HG02884 (cell line): ENCODE results near the gene LSM12.

Experiments
- ATAC-seq: cut with Tn5 transposase; IDR thresholded peaks from one replicate; pipeline ENCODE4 v1.9.1; 2021; ENCODE audit warnings: mild to moderate bottlenecking, moderate library complexity; ENCODE audit not compliant: unreplicated experiment

Gene LSM12

DNA sequence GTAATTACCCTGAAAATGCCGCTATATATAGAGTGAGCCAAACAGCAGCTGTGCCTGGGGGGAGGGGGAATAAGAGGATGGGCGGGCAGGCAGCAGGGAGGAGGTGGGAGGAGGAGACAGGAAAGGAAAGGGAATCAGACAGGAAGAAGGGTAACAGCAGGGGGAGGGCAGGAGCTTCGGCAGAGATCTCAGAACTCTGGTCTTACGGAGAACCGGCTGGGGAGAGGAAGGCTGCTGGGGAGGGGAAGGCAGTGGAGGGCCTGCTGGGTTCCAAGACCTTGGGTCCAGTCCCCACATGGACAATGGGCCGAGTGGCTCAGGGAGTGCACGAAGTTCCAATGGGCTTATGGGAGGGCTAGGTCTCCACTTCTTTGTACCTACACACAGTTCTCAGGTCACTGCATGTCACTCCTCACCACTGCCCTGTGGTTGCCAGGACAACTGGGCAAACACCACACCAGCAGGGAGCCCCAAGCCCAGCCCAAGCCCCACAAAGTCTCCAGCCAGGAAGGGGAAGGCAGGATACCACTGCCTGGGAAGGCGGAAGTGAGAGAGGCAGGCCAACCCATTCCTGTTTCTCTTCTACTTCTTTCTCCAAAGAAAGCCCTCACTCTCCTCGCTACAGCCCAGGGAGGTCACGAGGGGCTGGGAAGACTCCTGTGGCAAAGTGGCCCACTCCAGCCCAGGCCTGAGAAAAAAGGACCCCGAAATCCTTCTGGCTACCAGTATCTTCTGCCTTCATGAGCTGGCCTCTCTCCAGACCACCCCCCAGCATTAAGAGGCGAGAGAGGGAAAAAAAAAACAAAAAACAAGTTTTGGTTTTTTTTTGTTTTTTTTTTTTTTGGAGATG, 29.4 kb upstream of the LSM12 start:
- ATAC-seq = no peak

DNA sequence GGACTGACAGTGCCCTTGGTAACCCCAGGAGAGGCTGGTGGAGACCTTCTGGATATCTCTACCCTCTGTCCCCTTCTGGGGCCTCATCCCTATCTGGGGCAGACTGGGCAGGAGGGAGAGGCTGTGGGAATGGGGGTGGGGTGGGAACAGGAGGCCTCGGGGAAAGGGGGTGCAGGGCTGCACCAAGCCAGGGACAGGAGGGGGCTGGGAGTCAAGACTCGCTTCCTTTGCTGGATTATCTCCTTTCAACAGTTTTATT, 28.8 kb upstream of the LSM12 start:
- no peak for ATAC-seq

DNA sequence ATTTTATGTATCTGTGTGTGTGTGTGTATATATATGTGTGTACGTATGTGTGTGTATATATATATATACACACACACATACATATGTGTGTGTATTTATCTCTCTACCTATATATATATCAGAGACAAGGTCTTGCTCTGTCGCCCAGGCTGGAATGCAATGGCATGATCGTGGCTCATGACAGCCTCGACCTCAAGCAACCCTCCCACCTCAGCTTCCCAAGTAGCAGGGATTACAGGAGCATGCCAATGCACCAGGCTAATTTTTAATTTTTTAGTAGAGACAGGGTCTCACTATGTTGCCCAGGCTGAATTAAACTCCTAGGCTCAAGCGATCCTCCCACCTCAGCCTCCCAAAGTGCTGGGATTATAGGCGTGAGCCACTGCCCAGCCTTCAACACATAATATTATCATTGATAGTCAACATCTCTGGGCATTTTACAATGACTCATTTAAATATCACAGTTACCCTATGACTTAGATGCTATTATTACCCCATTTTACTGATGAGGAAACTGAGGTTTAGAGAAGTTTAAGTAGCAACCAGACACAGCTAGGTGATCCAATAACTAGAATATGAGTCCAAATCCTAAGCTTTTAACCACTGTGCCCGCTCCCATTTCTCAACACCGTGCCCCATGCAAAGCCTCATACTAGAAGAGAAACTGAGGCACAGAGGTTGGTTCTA, 28.4 kb upstream of the LSM12 start:
- no peak for ATAC-seq

DNA sequence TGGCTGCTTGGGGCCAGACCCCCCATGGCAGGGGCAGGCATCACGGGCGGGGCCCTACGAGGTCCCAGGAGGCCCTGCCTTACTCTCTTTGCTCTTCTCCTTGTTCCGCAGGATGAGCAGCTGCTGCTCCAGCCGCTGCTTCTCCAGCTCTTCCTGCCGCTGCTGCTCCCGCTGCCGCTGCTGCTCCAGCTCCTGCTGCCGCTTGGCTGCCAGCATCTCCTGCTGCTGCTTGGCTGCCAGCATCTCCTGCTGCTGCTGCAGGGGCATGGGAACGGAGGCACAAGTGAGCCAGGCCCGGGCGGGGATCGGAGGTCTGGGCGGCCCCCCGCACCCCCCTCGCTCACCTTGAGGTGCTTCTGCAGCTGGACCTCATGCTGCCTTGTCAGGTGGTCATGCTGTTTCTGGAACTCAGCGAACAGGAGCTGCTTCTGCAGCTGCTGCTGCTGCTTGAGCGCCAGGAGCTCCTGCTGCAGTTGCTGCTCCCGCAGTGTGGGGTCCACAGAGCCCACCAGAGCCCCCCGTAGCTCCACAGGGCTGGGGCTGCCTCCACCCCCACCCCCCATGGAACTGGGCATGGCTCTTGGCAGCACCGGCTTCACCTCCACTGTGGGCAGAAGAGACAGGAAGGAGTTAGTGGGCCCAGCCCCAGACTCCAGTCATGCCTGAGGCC, 26.9 kb upstream of the LSM12 start:
- ATAC-seq = no peak

GRCh38 chr17:44092051-44092450, 25.6 kb upstream of the LSM12 start:
- ATAC-seq = no peak

- no peak for ATAC-seq
Observed at GRCh38 chr17:44091200-44091997, 24.9 kb upstream of the LSM12 start.

GRCh38 chr17:44088254-44088653, 21.8 kb upstream of the LSM12 start:
- no peak for ATAC-seq

- no peak for ATAC-seq
Observed at GRCh38 chr17:44087319-44087718, 20.8 kb upstream of the LSM12 start.

GRCh38 chr17:44086364-44087311, 20.2 kb upstream of the LSM12 start:
- ATAC-seq = no peak

DNA sequence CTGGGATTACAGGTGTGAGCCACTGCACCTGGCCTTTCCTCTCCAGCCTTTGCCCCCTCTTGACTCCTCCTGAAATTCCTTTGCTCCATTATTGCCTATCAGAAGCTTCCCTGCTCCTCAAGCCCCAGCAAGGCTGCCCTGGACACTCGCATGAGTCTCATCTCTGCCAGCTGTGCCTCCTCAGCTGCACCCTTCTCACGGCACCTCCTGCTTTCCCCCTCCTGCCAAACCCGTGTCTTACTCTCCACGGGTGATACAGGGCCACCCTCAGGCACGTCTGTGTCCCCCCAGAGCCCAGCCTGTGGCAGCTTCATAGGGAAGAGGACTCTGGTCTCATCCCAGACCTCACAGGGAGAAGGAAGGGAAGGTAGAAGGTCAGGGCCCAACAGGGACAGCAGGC, 19.4 kb upstream of the LSM12 start:
- no peak for ATAC-seq

DNA sequence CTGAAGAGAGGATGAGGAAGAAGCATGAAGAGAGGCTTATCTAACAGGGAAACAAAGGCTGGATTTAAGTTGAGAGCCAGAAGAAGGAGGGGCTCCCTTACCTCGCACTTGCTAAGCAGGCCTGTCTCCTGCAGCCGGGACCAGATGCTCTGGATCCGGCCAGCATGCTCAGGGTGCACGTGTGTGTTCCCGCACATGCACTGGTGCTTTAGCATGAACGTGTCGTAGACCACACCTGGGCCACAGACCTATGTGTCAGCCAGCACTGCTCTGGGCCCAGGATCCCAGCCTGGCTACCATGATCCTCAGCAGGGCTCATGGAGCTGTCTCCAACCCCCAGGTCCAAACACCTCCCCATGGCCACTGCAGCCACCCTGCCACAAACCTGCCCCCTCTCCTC, 18.4 kb upstream of the LSM12 start:
- no peak for ATAC-seq

GRCh38 chr17:44084131-44084538, 17.7 kb upstream of the LSM12 start:
- ATAC-seq = no peak

DNA sequence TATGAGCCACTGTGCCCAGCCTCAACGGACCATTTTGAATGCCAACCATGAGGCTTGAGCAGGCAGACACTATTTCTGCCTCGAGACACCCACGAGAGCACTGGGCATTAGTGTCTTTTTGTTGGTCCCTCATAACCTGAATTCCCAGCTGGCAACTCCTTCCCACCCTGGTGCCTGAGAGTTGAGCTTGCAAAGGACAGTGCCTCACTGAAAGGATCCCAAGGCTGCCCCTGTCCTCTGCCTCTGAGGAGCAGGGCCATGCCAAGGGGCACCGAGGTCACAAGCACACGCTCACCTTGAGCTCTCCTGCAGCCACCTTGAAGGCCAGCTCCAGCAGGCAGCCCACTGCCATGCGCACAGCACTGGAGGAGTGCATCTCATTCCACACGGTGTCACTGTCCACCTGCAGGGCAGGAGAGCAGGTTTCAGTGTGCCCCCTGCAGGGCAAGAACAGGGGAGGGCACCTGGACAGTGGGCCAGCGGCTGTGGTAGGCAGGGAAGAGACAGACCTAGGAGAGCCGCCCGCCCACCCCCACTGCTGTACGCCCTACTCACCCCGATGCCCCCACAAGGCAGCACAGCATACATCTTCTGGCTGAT, 16.9 kb upstream of the LSM12 start:
- ATAC-seq = no peak

DNA sequence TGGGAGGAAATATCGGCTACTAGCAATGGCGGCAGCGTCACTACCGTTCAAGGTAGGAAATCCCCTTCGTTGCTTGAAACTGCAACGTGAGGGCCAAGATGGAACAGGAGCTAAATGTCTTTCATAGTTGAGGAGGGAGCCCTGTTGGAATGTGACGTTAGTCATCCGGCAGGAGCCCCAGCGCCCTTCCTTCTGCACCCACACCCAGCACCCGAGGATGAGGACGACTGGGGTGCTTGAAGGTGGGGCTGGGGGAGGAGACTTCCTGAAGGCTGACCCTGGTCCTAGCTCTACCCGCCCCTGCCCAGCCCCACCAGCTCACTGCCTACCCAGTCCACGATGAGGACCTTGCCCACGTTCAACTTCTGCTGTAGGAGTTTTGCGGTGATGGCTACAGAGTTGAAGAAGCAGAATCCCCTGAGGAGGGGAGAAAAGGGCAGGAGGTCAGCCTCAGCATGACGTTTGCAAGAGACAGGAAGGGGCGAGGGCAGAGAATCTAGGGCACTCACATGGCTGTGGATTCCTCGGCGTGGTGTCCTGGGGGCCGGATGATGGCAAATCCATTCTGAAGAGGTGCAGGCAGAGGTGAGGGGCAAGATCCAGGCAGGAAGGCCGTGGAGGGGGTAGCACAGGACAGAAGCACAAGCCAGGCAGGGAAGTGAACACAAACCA, 15.9 kb upstream of the LSM12 start:
- no peak for ATAC-seq

DNA sequence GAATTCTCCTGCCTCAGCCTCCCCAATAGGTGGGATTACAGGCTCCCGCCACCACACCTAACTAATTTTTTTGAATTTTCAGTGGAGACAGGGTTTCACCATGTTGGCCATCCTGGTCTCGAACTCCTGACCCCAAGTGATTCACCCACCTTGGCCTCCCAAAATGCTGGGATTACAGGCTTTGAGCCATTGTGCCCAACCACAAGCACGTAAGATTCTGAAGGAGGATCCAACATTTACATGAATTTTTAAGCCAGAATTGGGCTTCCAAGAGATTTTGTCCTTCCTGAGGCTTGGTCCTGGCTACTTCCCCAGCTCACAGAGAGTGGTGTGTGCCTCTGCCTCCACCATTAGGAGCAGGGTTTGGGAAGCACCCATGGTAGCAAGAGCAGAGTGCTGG, 15.2 kb upstream of the LSM12 start:
- no peak for ATAC-seq

DNA sequence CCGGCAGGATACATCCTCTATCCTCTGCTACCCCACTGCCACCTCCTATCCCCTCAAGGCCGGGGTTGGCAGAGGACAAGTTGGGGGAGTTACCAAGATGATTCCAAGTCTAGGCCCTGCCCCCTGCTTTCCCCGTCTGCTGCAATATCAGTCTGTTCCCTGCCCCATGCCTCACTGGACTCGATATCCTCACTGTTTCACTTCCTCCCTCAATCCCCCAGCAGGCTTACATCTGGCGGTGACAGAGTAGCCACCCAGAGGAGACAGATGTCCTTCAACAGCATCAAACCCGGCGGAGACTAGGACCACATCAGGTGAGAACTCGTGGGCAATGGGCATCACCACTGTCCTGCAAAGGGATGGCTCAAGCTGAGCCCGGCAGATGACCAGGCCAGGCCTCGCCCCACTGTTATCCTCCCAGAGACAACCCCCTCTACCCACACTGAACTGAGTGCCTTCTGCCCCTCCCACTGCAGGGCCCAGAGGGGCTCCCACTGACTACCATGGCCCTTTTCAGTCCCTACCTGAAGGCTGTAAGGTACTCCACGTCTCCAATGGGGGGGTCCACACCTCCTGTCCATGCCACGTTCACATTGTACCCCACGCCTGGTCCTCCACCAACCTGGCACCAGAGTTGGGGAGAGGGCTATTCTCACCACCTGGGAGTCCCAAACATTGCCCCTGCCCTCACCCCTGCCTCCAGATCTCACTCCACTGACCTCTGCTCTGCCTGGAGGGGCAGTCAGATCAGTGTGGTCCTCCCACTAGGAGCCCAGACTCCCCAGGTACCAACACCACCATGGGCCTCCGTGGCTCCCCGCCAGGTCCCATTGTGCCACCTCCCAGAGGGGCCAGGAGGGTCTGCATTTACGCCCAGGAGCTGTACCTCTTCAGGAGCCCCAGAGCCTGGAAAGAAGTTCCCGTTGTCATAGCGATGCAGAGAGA, 13.7 kb upstream of the LSM12 start:
- ATAC-seq = no peak

DNA sequence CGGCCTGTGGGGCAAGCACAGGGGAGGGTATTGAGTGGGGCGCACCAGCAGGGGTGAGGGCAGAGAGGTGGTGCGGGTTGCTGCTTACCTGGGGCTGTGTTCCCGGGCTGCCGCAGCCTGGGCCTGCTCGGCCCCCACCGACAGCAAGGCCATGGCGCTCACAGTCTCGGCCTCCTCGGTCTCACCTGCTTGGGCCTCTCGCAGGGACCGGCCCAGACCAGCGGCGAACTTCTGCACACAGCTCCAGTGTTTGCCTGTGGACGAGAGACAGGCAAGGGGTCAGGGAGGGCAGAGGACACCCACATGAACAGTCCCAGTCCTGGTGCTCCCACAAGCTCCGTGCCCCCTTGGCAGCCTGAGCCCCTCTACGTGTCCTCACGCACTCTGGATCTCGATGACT, 11.9 kb upstream of the LSM12 start:
- ATAC-seq = no peak

DNA sequence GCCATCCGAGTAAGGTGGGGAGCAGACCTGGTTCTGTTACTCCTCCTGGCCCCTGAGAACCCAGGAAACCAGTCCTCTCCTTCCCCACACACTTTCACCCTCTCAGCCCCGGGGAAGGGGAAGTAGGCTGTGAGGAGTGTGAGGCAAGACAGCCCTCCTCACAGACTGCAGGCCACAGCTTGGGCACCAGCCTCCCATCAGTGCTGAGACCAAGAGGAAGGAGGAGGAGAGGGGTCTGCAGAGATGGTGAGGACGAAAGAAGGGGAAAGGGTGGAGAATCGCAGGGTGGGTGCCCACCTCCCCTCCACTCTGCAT, 11.1 kb upstream of the LSM12 start:
- ATAC-seq = no peak
